Loucy (cell line): ENCODE results near the gene PLPP3.

ENCODE experiments used
- EZH2phosphoT487 ChIP-seq: fragments of 200-600 bp; IDR thresholded peaks from 2 replicates; pipeline ENCODE4 v1.6.1; 2018; ENCODE audit warnings: antibody characterized with exemption, mild to moderate bottlenecking, moderate library complexity, borderline replicate concordance
- TF ChIP-seq, protein P1 (sequence below): fragments of 200-600 bp; sonication (generic); conservative IDR thresholded peaks from 2 replicates; pipeline ENCODE4 v1.5.1; 2014; ENCODE audit warnings: mild to moderate bottlenecking, antibody characterized with exemption, low read length

GRCh38 chr1:56545711-56546110 lies 33.7 kb downstream of the PLPP3 start:
- TF ChIP-seq, protein P1, sequence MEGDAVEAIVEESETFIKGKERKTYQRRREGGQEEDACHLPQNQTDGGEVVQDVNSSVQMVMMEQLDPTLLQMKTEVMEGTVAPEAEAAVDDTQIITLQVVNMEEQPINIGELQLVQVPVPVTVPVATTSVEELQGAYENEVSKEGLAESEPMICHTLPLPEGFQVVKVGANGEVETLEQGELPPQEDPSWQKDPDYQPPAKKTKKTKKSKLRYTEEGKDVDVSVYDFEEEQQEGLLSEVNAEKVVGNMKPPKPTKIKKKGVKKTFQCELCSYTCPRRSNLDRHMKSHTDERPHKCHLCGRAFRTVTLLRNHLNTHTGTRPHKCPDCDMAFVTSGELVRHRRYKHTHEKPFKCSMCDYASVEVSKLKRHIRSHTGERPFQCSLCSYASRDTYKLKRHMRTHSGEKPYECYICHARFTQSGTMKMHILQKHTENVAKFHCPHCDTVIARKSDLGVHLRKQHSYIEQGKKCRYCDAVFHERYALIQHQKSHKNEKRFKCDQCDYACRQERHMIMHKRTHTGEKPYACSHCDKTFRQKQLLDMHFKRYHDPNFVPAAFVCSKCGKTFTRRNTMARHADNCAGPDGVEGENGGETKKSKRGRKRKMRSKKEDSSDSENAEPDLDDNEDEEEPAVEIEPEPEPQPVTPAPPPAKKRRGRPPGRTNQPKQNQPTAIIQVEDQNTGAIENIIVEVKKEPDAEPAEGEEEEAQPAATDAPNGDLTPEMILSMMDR = no peak
- TF ChIP-seq EZH2phosphoT487 = no peak
